ENCODE data around the gene RIPPLY2. TPM values are rescaled to one million over a fixed set of nuclear protein-coding genes. Genes with fewer than 3 reads are reported as not detected.
A peak's percentile ranks its signal among the peaks of the same experiment; 100 is the strongest.

Gene RIPPLY2
- total and polyA plus RNA-seq, 9 of the 15 experiments (the other 6 are each of a cell fraction or from before 2014, with no cell fraction given) = not detected

DNA sequence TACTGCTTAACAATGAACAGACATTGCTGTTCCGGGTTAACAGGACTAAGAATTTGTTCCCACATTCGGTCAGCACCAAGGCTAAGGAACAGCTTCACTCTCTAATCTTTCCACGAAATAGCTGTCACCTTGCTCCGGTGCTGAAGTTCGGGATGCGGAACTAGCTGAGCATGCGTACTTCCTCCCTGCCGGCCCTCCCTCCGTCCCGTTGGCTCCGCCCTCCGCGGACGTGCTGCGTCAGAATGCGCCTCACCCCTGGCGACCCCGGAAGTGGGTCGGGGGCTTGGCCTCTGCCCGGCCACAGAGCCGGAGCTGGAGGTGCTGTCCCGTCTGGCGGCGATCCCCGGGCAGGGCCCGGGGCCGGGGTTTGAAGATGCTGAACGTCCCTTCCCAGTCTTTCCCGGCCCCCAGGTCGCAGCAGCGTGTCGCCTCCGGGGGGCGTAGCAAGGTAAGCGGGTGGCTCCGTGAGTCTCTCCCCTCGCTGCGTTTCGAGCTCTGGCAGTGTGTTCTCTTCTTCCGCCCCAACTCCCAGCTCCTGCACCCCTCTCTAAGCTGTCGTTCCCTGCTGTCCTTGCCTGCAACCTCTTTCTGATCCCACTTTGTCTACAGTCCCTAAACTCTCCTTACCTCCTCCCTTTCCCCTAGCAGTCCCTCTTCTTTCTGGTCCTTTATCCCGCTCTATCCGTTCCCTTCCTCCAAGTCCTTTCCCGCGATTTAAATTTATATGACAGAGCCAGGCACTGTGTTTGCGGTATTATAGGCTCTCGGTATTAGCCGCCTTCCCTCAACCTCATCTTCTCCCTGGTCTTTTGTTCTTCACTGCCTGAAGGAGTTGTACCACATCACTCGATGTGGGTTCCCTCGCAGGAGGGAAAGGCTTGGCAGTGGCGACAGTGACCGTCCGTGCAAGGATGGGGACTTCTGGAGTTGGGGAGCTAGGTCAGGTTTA is 6.5 kb downstream of the RIPPLY2 start, which contains the start of gene CYB5R4 (continued):
- TF ChIP-seq, protein P1, sequence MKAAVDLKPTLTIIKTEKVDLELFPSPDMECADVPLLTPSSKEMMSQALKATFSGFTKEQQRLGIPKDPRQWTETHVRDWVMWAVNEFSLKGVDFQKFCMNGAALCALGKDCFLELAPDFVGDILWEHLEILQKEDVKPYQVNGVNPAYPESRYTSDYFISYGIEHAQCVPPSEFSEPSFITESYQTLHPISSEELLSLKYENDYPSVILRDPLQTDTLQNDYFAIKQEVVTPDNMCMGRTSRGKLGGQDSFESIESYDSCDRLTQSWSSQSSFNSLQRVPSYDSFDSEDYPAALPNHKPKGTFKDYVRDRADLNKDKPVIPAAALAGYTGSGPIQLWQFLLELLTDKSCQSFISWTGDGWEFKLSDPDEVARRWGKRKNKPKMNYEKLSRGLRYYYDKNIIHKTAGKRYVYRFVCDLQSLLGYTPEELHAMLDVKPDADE (conservative IDR thresholded peaks at IDR 0.05; ENCODE audit: control insufficient read depth, low read depth, low read length) = peak; percentile 82; the same call in 1 of the 2 replicates
- TF ChIP-seq, protein P2, sequence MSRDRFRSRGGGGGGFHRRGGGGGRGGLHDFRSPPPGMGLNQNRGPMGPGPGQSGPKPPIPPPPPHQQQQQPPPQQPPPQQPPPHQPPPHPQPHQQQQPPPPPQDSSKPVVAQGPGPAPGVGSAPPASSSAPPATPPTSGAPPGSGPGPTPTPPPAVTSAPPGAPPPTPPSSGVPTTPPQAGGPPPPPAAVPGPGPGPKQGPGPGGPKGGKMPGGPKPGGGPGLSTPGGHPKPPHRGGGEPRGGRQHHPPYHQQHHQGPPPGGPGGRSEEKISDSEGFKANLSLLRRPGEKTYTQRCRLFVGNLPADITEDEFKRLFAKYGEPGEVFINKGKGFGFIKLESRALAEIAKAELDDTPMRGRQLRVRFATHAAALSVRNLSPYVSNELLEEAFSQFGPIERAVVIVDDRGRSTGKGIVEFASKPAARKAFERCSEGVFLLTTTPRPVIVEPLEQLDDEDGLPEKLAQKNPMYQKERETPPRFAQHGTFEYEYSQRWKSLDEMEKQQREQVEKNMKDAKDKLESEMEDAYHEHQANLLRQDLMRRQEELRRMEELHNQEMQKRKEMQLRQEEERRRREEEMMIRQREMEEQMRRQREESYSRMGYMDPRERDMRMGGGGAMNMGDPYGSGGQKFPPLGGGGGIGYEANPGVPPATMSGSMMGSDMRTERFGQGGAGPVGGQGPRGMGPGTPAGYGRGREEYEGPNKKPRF (IDR thresholded peaks at IDR 0.05; ENCODE audit: low read depth, low read length) = no peak
- TF ChIP-seq, protein P3, sequence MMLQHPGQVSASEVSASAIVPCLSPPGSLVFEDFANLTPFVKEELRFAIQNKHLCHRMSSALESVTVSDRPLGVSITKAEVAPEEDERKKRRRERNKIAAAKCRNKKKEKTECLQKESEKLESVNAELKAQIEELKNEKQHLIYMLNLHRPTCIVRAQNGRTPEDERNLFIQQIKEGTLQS (IDR thresholded peaks at IDR 0.05) = no peak
- TF ChIP-seq, protein P3 (CRISPR knock-in tag; conservative IDR thresholded peaks at IDR 0.05) = peak; percentile 78
- no peak for TF ChIP-seq SNRNP70 (optimal IDR thresholded peaks at IDR 0.05; ENCODE audit: low read depth, low read length)
- peak; percentile 71; the same call in 1 of the 2 replicates for TF ChIP-seq MTA3 (IDR thresholded peaks at IDR 0.05; ENCODE audit: borderline replicate concordance)
- peak; percentile 53; the same call in 1 of the 2 replicates for TF ChIP-seq MEF2D (tag; conservative IDR thresholded peaks at IDR 0.05; ENCODE audit: low read depth)
- no peak for TF ChIP-seq ILK (tag; IDR thresholded peaks at IDR 0.05; ENCODE audit: borderline replicate concordance, low read depth)
- TF ChIP-seq ZNF23 (CRISPR knock-in tag; IDR thresholded peaks at IDR 0.05) = 0 out of 2 replicates have a peak, but pooled peaks have one; percentile 41
- TF ChIP-seq ZNF551 (CRISPR knock-in tag; IDR thresholded peaks at IDR 0.05) = no peak
- no peak for TF ChIP-seq BDP1 (IDR thresholded peaks at IDR 0.05; ENCODE audit: insufficient read depth, insufficient read length)
- TF ChIP-seq, protein P4, sequence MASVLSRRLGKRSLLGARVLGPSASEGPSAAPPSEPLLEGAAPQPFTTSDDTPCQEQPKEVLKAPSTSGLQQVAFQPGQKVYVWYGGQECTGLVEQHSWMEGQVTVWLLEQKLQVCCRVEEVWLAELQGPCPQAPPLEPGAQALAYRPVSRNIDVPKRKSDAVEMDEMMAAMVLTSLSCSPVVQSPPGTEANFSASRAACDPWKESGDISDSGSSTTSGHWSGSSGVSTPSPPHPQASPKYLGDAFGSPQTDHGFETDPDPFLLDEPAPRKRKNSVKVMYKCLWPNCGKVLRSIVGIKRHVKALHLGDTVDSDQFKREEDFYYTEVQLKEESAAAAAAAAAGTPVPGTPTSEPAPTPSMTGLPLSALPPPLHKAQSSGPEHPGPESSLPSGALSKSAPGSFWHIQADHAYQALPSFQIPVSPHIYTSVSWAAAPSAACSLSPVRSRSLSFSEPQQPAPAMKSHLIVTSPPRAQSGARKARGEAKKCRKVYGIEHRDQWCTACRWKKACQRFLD (CRISPR knock-in tag; IDR thresholded peaks at IDR 0.05) = peak; percentile 99
- TF ChIP-seq HDGF (IDR thresholded peaks at IDR 0.05) = 0 out of 2 replicates have a peak, but pooled peaks have one; percentile 51
- TF ChIP-seq HDAC6 (IDR thresholded peaks at IDR 0.05; ENCODE audit: low read depth, low read length) = no peak
- peak; percentile 87 for TF ChIP-seq NR2C1 (IDR thresholded peaks at IDR 0.05)
- peak; percentile 92 for TF ChIP-seq NR2C1 (tag; IDR thresholded peaks at IDR 0.05)
- peak; percentile 55; the same call in 1 of the 2 replicates for TF ChIP-seq USF1 (CRISPR knock-in tag; IDR thresholded peaks at IDR 0.05)
- TF ChIP-seq ZNF699 (CRISPR knock-in tag; IDR thresholded peaks at IDR 0.05; ENCODE audit: insufficient replicate concordance) = no peak
- peak; percentile 97 for TF ChIP-seq CREB3 (tag; conservative IDR thresholded peaks at IDR 0.05; ENCODE audit: low read depth)
